ENCODE measurements around the gene GGACT. TPM values are rescaled to one million over a fixed set of nuclear protein-coding genes. Genes with fewer than 3 reads are reported as not detected.

Gene GGACT
- total RNA-seq, 2 donors from 2014 or later, result 4.9 to 17.8 TPM

- DNase-seq, result no peak
- no peaks in the 10 kb centered on the region for H3K27me3 ChIP-seq
- intact Hi-C loops (cut with DNase I), result no loop called here
- no peak overlapping the region for H3K27ac ChIP-seq
- TF ChIP-seq POLR2A (IDR thresholded peaks at IDR 0.05) (no peak), CTCF (IDR thresholded peaks at IDR 0.05) (no peak)
- 95% methylated on average over 11 of the region's 11 CpGs for WGBS, 2 donors
- no peaks in the 10 kb centered on the region for H3K36me3 ChIP-seq (replicated peaks in 1 of 2; ENCODE audit: insufficient read depth in 1 of 2, low read depth in 2 of 2)
- peaks cover 42% of the 10 kb centered on the region for H3K4me1 ChIP-seq
- H3K9me3 ChIP-seq, result no peaks in the 10 kb centered on the region
- H3K4me3 ChIP-seq, result no peak overlapping the region
- no peak for ATAC-seq
Measured at GRCh38 chr13:100528820-100529219, 59.8 kb downstream of the GGACT start.

- DNase-seq (no peak), ATAC-seq (no peak)
- Histone ChIP-seq H3K4me3 (no peak overlapping the region), H3K9me3 (no peaks in the 10 kb centered on the region), H3K4me1 (peaks cover 38% of the 10 kb centered on the region), H3K27ac (no peak overlapping the region), H3K36me3 (replicated peaks in 1 of 2; ENCODE audit: insufficient read depth in 1 of 2, low read depth in 2 of 2) (no peaks in the 10 kb centered on the region), H3K27me3 (no peaks in the 10 kb centered on the region)
- intact Hi-C loops (cut with DNase I), result no loop called here
- WGBS, 2 donors, result 94 to 96% methylated on average over 9 of the region's 9 CpGs
- TF ChIP-seq POLR2A (IDR thresholded peaks at IDR 0.05) (no peak), CTCF (IDR thresholded peaks at IDR 0.05) (no peak)
Measured at GRCh38 chr13:100528353-100528752, 60.2 kb downstream of the GGACT start.

- Histone ChIP-seq H3K36me3 (replicated peaks in 1 of 2; ENCODE audit: insufficient read depth in 1 of 2, low read depth in 2 of 2) (no peaks in the 10 kb centered on the region), H3K4me1 (peaks cover 31% of the 10 kb centered on the region), H3K27ac (no peak overlapping the region), H3K4me3 (no peak overlapping the region), H3K27me3 (no peaks in the 10 kb centered on the region), H3K9me3 (no peaks in the 10 kb centered on the region)
- TF ChIP-seq POLR2A (IDR thresholded peaks at IDR 0.05) (no peak), CTCF (IDR thresholded peaks at IDR 0.05) (no peak)
- DNase-seq (no peak), ATAC-seq (no peak)
- WGBS, 2 donors, result 89 to 91% methylated on average over 9 of the region's 9 CpGs
- intact Hi-C loops (cut with DNase I), result no loop called here
Measured at GRCh38 chr13:100527644-100528043, 60.9 kb downstream of the GGACT start.

- TF ChIP-seq CTCF (IDR thresholded peaks at IDR 0.05) (no peak), POLR2A (IDR thresholded peaks at IDR 0.05) (no peak)
- 92 to 94% methylated on average over 26 to 27 of the region's 27 CpGs for WGBS, 2 donors
- Histone ChIP-seq H3K27ac (no peak overlapping the region), H3K36me3 (replicated peaks in 1 of 2; ENCODE audit: insufficient read depth in 1 of 2, low read depth in 2 of 2) (no peaks in the 10 kb centered on the region), H3K27me3 (no peaks in the 10 kb centered on the region), H3K4me3 (no peak overlapping the region), H3K9me3 (no peaks in the 10 kb centered on the region), H3K4me1 (peaks cover 19% of the 10 kb centered on the region)
- no peak for DNase-seq
- no peak for ATAC-seq
- intact Hi-C loops (cut with DNase I), result no loop called here
Measured at GRCh38 chr13:100526318-100527000, 62.1 kb downstream of the GGACT start.

All from body of pancreas (tissue), 4 donors.